Ecto neural progenitor cell (in vitro differentiated cells): ENCODE results near the gene FSIP1.

Source experiments
- DNase-seq: peaks from one replicate; pipeline ENCODE4 v3.0.0-alpha.2; 2018; ENCODE audit warnings: low spot score

The FSIP1 gene

DNA sequence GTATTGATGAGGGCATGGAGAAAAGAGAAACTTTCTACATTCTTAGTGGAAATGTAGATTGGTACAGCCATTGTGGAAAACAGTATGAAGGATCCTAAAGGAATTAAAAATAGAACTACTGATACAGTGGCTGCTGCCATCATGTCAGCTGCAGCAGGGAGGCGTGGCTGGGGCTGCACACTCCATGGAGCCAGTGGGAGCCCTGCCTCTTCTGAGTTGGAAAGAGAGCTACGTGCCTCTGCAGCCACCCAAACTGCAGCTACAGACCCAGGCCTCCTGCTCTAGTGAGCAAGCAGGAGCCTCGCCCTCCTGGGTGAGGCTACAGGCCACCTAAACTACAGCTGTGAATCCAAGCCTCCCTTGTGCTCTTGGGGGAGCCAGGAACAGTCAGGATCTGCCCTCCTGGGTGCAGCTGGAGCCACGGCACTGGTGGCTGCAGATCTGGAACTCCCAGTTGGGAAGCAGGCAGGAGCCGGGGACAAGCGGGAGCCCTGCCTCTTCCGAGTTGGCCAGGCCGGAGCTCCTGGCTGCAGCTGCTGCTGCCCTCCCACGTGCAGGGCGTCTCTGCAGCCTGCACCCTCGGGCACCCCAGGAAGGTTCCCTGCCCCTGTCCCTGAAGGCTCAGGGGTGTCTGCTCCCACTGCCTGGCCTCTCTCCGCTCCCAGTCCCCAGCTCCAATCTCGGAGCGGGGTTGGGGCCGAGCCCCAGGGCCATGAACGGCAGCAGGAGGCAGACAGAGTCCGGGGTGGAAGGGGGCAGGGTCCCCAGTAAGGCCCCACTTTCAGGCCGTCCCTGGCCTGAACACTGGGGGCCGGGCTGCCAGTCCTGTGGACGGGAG, 137.3 kb downstream of the FSIP1 start:
- no peak for DNase-seq

DNA sequence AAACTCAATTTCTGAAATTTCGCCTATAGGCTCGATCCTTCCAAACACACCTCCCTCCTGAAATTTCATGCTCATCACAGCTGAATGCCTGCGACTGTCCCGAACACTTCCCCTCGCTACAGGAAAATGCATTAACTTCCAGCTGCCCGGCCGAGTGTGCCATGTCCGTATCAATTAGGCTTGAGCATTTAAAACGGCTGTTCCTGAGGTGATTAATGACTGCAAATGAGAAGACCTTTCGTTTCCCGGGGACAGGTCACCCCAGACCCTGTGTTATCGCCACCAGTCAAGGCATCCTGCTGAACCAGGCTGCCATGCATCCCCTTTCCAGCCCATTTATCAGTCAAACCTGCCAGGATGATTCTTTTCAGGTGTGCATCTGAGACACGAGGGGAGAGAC, 138.5 kb downstream of the FSIP1 start:
- no peak for DNase-seq

GRCh38 chr15:39643727-39644126, 138.9 kb downstream of the FSIP1 start:
- DNase-seq: no peak

GRCh38 chr15:39642011-39642640, 140.5 kb downstream of the FSIP1 start:
- DNase-seq: no peak

DNA sequence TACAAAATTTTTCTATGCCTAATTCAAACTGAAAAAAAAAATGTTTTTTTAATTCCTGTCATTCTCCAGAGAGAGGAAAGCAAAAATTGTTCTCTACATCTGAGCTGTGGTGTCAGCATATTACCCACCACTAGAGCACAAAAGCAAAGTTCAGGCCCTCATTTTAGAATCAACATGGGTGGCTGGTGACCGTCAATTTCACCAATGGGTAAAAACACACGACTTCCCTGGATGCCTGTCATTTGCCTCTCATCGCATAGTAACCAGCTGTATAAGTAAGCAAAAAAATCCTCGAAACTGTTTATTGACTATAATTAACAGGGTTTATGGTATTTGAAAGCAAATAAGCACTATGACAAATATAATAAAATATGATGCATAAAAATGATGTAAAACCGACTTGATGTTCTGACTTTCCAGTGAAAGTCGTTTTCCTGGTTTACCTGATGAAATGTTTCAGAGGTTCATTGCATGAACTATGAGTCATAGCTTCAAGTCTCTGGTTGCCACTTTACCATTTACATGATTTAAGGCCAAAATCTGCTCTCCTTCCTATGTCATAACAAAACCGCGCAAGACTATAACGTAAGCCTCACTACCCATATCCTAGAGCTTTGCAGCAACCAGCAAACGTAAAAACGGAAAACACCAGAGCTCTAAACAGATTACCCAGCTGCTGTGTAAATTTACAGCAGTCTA, 141.3 kb downstream of the FSIP1 start:
- DNase-seq: no peak

DNA sequence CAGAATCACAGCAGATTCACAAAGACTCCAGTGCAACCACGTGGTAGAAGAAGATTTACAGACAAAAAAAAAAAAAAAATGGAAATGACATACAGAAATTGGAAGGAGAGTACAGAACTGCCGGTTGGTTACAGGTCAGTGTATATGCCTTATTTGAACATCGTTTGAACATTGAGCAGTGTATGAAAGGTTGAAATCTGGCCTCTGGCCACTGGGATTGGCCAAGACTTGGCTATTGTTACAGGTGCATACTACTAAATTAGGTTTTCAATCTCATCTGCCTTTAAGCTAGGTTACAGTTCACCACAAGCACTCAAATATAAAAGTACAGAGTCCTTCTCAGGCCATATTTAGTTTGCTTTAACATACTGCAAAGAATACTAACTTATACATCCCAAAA, 142.0 kb downstream of the FSIP1 start:
- DNase-seq: no peak

DNA sequence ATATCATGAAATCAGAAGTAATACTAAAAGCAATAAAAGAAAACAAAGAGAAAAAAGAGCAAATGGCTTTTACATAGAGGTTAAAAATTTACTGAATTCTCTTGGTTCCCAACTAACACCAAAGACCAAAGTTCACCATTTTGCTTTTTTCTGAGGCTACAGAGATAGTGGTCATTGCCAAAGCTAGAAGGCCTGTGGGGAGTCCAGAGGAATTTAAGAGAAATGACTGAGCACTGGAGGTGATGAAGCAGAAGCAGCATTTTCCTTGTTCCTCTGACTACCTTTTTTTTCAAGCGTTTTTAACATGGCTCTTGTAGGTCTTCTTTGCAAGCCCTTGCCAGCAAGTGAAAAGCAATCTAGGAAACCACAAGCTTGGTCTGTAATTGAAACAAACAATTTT, 143.6 kb downstream of the FSIP1 start:
- no peak for DNase-seq

DNA sequence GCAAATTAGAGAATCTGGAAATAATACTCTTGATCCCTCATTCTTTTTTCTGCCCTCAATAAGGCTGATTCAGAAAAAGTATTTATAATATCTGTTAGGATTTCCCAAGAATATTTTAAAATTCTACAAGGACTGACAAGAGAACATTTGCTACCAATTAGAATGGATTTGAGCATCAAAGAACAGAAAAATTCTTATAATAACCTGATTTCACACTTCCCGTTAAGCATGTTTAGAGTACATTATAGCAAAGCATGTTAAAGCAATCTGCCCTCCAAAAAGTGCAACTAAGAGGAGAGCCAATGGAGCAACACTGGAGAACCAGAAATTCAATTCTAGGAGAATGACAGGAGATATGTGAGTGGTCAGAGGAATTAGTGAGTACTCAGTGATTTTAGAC, 144.6 kb downstream of the FSIP1 start:
- no peak for DNase-seq

DNA sequence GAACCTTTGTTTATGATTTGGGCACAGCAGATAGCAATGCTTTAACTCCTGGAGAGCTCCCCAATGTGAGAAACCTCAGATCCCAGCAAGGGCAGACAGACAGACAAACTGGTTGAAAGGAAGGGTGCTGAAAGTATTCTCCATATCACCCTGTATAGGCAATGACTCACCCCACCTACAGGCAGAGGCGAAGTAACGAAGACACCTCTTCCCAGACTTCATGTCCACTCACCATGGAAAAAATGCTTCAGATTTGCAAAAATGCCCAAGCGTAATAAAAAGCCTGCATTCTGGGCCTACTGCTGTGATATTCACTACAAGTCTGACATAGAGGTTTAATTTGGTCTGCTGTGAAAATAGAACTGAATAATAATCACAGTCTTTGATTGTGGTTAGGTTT, 151.3 kb downstream of the FSIP1 start:
- DNase-seq: no peak

DNA sequence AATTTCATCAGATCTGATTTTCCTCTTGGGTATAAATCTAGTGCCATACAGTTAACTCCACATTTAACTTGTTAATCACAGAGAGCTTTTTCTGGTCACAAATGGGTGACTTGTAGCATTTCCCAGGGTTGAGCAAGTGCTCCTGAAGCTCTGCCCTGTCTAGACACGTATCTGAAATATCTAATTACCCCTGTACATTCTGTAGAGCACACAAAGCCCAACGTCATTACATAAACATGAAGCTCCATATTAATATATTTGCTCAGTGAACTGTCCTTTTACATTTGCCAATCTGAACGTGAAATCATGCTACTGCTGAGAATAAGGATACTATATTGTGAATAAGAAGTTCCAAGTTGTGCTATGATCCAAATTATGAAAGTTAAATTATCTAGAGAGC, 152.7 kb downstream of the FSIP1 start:
- DNase-seq: no peak

DNA sequence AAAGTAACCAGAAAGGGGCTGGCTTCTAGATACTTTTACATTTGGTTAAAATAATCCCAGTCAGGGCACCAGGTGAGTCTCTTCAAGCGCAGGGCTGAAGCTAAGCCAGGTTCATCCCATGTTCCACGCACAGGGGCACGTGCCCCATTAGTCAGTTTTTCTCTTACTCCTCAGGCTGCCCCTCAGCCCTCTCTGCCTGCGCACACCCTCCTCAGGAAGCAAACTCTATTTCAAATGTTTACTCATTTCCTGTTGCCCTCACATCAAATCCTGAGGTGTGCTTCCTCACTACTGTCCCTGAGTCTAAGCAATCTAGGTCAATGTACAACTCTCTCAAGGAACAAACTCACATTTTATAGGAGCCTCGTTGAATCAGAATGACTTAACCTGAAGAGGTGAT, 153.3 kb downstream of the FSIP1 start:
- DNase-seq: no peak

DNA sequence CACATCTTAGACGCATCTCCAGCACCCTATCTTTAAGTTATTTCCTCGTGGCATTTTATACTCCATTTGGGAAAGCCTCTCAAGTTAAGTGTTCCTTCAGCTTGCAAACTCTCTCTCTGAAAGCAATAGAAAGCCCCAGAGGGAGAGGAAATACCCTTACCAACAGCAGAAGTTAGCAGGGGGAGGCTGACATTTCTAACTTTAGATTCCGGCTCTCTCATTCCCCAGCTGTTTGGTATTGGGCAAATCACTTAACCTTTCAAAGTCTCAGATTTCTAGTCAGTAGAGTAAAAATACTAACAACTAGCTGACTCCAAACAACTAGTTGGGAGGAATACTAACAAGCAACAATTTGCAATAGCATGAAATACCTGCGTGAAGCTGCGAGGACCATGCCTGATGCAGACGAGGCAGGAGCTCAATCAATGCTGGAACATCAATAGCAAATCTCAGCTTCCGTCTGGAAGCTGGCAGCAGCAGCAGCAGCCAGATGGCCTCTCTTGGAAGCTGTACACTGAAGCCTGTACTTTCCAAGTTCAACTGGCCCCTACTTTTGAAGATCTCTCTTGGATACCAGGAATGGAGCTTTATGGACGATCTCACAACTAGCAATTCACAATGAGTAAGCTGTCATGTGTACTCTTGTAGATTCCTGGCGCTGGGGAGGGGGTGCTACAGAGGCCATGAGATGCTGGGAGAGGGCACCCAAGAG, 153.9 kb downstream of the FSIP1 start:
- no peak for DNase-seq

DNA sequence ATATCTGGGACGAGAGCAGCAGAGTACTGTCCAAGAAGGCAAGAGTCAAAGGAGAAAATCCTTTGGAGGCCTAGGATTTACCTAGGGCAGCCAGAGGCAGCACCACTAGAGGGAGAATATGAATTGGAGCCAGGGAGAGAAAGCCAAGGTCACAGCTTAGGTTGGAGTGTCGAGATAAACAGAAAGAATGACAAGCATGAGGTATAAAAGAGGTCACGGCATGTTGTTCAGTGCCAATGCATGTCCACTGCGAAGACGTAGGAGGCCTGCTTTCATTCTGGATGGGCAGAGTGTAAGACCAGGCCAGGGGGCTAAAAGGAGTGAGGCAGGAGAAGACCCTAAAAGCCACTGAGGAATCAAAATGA, 154.5 kb downstream of the FSIP1 start:
- DNase-seq: no peak

DNA sequence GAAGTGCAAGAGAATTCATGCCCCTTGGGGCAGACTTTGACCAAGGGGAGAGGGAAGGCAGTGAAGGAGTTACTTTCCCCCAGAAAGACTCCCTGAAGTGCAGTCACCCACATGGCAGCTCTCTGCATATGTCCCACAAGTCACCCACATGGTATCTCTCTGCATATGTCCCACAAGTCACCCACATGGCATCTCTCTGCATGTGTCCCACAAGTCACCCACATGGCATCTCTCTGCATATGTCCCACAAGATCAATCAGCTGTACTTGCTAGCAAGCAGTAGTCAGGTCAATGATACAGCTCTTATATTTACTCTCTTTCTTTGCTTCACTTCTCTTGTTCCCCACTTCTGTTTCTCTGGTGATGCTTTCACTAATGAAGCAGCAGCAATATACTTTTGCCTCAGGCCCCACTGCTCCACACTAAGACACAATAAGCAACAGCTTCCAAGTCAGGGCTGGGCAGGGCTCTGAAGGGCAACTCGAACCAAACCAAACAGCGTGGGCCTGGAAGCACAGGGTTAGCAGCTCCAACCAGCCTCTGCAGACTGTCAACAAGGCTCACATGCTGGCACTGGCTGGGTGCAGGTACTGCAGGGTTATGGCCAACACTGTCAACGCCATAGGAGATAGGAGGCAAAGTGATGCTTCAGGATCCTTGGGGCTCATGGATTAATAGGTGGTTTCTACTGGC, 155.0 kb downstream of the FSIP1 start:
- DNase-seq: no peak

DNA sequence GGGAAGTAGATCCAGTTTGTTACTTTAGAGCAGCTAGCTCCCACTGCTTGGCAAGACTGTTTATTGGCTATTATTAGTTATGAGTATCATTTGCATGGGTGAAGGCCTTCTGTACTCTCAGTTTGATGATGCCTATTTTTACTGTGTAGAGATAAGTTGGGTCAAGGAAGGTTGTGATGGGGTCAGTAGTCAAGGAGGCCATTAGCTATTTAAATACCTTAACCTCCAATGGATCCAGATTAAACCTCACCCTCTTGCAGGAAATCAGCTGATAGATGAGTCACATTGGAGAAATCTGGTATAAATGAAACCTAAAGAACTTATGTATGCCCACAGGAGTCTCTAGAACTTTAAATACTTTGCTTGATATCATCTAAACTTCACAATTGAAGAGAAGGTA, 156.8 kb downstream of the FSIP1 start:
- no peak for DNase-seq

GRCh38 chr15:39625451-39625850, 157.2 kb downstream of the FSIP1 start:
- no peak for DNase-seq

DNA sequence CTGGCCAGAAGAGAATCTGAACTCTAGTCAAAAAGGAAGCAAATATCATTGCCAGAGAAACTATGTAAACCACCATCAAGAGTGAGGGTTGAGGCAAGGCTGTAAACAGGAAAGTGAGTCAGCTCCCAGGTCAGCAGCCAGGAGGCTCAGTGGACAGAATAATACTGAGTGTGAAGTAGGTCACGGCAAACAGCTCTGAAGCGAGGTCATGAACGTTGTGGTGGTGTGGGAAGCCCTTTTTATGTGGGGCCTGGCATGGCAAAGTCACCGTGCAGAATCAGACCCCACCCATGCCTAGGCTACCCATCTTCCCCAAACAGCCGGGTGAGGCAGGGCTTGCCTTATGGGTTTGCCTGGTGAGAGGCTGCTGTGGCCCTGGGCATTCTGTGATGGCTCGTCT, 157.8 kb downstream of the FSIP1 start:
- no peak for DNase-seq

- no peak for DNase-seq
Measured at GRCh38 chr15:39623529-39623931, 159.1 kb downstream of the FSIP1 start.

DNA sequence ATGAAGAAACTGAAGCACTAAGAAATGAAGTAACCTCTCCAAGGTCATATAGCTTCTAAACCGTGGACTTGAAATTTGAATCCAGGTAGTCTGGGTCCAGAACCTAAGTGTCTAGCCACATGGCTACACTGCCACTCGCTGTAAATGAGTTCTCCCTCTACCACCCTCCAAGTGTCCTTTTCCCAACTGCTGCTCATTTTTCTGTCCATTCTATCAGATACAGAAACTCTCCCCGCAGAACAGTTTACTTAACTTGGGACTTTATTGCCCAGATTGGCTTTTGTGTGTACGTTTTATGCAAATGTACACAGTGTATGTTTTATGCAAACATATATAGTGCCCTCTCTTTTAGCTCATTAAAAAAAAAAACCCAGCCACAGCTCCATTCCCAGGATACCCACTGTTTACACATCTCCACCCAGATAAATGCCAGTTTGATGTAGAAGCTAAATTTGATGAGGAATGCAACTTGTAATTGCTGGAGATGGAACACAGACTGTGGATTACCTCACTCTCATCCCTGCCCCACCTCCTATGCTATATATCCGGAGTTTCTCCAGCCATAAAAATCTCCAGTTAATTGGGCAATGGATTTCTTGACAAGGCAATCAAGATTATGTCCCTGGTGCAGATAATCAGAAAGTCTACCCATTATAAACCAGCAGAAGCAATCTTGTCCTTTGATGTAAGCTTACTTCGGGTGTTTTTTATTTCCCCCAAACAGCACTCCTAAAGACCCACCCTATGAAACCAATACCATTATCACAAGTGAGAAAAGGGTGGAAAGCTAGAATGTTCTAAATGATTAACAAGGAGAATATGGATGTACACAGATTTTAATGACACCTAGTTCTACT, 159.8 kb downstream of the FSIP1 start:
- no peak for DNase-seq

DNA sequence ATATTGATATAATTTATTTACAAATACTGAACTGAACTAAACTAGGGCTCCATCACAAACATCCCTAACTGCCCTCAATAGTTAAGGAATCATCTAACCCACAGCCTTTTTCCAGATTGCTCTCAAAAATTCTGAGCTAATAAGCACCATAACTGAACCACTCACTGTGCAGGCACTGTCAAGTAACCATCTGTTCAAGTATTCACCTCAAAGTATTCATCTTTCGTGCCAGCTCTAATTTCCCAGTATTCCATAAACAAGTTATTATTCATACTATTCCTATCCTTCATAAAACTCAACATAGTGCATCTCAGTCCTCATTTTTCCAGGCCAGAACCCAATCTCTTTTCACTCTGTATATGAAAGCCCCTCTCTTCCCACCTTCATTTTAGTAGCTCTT, 160.7 kb downstream of the FSIP1 start:
- DNase-seq: no peak

DNA sequence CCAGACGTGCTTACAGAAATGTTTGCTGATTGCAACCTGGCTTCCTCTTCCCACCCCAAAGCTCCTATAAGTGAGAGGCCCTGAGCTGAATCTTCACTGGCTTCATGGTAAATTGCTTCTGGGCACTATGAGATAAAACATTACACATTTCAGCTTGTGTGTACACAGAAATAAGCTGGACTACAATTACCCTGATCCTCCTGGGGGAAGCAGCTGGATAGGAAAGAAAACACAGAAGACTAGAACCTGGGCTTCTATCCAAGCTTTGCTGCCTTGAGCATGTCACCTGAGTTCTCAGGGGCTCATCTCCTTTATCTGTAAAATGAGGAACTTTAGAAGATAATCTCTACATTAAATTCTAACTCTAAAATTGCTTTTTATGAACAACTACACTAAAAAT, 161.4 kb downstream of the FSIP1 start:
- DNase-seq: no peak
